ENCODE results near the gene GHITM.
"Not testable (repeated sequence)": the region's sequence is repeated elsewhere in the genome, so short reads cannot be mapped to it uniquely, and the experiment has no call there.

- not testable (repeated sequence) for TF ChIP-seq POLR2A (IDR thresholded peaks at IDR 0.05; ENCODE audit: low read length); GATA1 (IDR thresholded peaks at IDR 0.05; ENCODE audit: low read depth, low read length)
Observed at GRCh38 chr10:84171700-84172466, 32.6 kb downstream of the GHITM start.

Data from erythroblast (primary cell).